LoVo (cell line): ENCODE results near the gene UBR2.
A peak's percentile ranks its signal among the peaks of the same experiment; 100 is the strongest.
"Not testable (repeated sequence)": the region's sequence is repeated elsewhere in the genome, so short reads cannot be mapped to it uniquely, and the experiment has no call there.

ENCODE experiments used
- DNase-seq: peaks from one replicate; pipeline ENCODE4 v3.0.0-alpha.2; 2016; ENCODE audit warnings: low spot score

UBR2 gene

DNA sequence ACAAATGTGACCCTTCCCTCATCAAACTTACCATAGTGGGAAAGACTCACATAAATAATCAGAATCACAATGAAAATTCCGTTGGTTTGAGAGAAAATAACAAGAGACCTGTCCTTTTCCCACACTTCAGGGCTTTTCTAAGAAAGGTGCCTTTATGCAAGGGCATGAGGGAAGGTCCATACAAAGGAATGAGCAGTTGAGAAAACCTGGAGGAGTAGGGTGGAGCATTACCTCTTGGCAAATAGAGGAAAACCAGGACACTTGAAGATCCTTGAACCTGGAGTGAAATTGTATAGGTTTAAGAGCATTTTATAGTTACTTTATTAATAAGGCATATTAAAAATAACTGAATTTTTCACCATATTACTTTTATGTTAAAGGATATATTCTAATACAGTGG is 54.3 kb downstream of the UBR2 start:
- no peak for DNase-seq

DNA sequence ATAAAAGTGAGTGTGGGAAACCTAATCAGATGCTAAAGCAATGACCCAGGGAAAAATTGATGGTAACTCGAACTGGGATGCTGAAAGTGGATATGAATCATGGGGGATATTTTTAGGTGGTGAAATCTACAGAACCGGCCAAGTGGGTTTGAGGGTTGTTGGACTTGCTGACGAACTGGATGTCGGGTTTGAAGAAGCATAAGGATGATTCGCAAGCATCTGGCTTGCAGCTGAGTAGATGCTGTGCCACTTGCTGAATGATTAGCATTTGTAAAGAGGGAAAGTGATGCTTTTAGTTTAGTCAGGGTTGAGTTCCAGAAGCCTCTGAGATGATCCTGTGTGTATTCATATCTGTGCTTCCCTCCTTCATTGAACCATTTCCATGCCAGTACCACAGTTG is 54.9 kb downstream of the UBR2 start:
- DNase-seq: no peak

DNA sequence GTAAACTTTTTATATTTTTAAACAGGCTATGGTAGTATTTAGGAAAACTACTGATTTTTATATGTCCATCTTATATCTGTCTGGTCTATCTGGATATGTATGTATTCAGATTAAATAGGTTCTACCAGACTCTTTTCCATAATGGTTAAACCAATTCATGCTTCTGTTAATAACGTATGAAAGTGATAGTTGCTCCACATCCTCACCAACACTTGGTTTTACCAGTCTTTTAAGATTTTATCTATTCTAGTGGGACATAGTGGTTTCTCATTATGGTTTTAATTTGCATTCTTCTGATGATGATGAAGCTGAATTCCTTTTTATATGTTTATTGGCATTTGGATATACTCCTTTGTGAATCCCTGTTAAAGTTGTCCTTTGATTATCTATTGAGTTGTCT is 56.1 kb downstream of the UBR2 start:
- no peak for DNase-seq

DNA sequence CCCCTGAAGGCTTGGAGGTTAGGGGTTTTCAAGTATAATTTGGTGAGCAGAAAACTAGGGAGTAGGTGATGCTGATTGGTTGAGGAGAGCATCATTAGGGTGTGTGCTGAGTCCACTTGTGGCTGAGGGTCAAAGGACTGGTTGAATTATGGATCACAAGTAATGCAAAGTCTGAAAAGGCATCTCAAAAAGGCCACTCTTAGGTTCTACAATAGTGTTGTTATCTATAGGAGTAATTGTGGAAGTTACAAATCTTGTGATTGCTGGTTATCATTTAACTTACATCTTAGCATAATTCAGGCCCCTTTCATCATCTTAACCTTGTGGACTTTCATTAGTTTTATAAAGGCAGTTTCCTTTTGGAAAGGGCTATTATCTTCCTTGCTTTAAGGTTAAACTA is 60.8 kb downstream of the UBR2 start:
- no peak for DNase-seq

DNA sequence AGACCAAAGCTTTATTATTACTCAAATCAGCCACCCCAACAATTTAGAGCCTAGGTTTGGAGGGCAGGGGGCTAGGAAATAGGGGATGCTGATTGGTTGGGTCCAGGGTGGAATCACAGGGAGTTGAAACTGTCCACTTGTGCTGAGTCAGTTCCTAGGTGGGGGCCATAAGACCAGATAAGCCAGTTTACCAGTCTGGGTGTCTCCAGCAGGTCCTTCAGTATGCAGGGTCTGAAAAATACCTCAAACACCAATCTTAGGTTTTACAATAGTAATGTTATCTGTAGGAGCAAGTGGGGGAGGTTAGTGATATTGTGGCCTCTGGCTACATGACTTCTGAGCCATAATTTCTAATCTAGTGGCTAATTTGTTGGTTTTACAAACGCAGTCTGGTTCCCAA is 63.2 kb downstream of the UBR2 start:
- DNase-seq: no peak

DNA sequence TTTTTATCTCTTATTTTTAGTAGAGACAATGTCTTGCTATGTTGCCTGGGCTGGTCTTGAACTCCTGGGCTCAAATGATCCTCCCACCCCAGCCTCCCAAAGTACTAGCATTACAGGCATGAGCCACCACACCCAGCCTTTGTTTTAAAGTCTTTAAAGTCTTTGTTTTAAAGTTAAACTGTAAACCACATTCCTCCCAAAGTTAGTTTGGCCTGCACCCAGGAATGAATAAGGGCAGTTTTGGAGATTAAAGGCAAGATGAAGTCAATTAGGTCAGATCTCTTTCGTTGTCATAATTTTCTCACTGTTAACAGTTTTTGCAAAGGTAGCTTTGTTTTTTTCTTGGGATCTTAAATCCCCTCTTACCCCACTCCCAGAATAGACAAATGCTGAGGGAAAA is 63.8 kb downstream of the UBR2 start:
- no peak for DNase-seq

GRCh38 chr6:42628604-42629003 is 64.8 kb downstream of the UBR2 start:
- no peak for DNase-seq

GRCh38 chr6:42629845-42630244 is 66.0 kb downstream of the UBR2 start:
- DNase-seq: no peak

- no peak for DNase-seq
Observed at GRCh38 chr6:42637681-42638080, 73.9 kb downstream of the UBR2 start.

DNA sequence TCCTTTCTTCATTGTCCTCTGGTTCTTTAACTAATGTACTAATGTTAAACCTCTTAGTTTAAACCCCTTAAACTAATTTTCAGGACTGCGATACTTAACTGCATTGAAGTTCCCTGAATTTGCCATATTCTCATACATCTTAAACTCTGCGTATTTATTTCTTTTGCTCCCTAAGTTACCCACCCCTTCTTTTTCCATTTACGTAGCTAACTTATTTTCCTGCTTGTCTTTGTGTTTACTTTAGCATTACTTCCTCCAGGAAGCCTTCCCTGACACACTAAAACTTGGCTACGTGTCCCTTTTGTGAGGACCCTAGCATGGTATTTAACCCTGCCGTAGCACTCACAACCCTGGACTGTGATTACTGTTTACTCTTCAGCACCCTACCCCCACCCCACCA is 79.0 kb downstream of the UBR2 start:
- no peak for DNase-seq

DNA sequence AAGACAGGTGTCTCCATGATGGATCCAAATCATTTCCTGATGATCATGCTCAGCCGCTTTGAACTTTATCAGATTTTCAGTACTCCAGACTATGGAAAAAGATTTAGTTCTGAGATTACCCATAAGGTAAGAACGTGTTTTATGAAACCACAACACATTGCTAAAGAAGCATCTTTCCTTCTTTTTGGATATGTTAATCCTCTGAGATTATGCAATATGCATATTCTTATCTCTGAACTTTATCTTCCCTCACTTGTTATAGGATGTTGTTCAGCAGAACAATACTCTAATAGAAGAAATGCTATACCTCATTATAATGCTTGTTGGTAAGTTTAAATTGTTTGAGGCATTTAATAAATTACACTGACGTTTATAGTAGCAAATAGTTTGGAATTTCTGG is 80.4 kb downstream of the UBR2 start:
- no peak for DNase-seq

GRCh38 chr6:42652024-42652746 is 88.4 kb downstream of the UBR2 start:
- DNase-seq: no peak

- no peak for DNase-seq
Observed at GRCh38 chr6:42653851-42654250, 90.0 kb downstream of the UBR2 start.

GRCh38 chr6:42659806-42660205 is 96.0 kb downstream of the UBR2 start:
- DNase-seq: no peak

GRCh38 chr6:42661540-42662153 is 97.8 kb downstream of the UBR2 start:
- DNase-seq: peak; percentile 74

DNA sequence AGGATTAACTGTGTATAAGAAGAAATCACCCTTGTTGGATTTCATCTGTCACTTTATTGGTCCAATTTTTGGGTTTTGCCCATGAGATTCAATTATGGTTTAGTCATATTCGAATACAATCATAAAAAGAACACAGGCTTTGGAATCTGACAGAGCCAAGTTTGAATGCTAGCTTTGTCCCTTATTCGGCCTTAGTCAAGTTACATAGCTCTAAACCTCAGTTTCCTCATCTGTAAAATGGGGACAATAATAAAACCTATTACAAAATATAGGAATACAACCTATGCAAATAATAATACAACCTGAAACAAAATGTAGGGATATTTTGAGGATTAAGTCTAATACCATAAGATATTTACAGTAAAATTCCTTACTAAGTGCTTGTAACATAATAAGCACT is 100.9 kb downstream of the UBR2 start:
- no peak for DNase-seq

DNA sequence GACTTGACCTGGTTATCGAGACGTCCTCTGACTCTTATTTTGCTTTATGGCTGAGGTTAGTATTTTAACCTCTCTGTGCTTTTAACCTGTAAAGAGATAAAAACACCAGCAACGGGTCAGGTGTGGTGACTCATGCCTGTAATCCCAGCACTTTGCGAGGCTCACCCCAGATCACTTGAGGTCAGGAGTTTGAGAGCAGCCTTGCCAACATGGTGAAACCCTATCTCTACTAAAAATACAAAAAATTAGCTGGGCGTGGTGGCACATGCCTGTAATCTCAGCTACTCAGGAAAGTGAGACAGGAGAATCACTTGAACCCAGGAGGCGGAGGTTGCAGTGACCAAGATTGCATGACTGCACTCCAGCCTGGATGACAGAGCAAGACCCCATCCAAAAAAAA is 110.5 kb downstream of the UBR2 start:
- DNase-seq: not testable (repeated sequence)

DNA sequence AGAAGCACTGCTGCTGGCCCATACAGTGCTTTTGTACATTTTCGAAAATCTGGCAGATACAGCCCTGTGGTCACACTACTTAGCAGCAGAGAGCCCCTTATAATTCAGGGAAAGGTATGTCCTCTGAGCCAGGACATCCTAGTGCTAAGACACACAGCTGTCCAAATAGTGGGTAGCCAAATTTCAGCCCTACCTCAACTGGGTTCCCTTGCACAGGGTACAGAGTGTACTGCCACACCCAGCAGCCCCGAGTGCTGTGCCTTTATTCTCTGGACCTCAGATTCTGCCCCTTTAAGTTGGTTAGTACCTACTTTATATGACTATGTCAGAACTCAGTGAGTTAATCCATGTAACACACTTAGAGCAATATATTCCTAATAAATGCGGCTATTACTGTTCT is 111.0 kb downstream of the UBR2 start:
- DNase-seq: no peak

GRCh38 chr6:42679358-42679757 is 115.5 kb downstream of the UBR2 start:
- no peak for DNase-seq

GRCh38 chr6:42688281-42688680 is 124.5 kb downstream of the UBR2 start:
- no peak for DNase-seq

GRCh38 chr6:42689371-42689770 is 125.5 kb downstream of the UBR2 start:
- DNase-seq: no peak

DNA sequence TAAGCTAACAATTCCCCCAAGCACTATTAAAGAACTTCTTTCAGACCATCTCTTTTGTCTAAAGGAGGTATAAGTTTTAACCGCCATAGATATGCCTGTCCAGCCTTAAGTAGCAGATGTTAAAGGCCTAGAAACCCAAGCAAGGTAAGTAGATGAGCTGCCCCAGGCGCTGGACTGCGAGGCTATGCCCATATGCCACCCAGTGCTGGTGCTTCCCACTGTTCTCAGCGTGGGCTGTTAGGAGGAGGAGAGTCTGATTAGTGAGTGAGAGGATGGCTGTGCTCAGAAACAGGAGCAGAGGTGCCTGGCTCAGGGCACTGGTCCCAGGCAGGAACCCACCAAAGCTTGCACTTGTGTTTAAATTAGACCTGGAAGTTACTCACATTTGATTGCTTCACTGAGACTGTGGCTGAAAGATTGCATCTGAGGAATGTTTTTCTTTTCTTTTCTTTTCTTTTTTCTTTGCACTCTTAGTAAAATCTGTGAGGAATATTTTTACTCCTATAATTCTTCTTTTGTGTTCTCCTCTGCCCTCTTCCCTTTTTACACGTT is 126.4 kb downstream of the UBR2 start:
- DNase-seq: no peak

DNA sequence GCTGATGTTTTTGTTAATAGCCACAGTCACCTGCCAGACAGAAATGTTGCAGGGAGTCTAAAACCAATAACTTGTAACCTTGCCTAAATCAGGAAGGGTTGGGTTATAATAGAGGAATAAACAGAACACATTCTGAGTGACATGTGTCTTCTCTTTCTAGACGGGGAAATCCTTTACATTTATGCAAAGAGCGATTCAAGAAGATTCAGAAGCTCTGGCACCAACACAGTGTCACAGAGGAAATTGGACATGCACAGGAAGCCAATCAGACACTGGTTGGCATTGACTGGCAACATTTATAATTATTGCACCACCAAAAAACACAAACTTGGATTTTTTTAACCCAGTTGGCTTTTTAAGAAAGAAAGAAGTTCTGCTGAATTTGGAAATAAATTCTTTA is 127.0 kb downstream of the UBR2 start:
- DNase-seq: no peak
